Hindlimb muscle (tissue), 1 donor: ENCODE data around the gene STK35. TPM values are rescaled to one million over a fixed set of nuclear protein-coding genes. Genes with fewer than 3 reads are reported as not detected.

Experiments
- DNase-seq: peaks from one replicate; pipeline ENCODE4 v3.0.0-alpha.2; 2013
- polyA plus RNA-seq: library from polyadenylated mRNA; unstranded; fragments of 120-200 nt; gene quantifications from one replicate; pipeline ENCODE4 v1.2.1, GENCODE V29; 2013; ENCODE audit not compliant: insufficient read length

Gene STK35
- polyA plus RNA-seq, 1 donor = 8.4 TPM

DNA sequence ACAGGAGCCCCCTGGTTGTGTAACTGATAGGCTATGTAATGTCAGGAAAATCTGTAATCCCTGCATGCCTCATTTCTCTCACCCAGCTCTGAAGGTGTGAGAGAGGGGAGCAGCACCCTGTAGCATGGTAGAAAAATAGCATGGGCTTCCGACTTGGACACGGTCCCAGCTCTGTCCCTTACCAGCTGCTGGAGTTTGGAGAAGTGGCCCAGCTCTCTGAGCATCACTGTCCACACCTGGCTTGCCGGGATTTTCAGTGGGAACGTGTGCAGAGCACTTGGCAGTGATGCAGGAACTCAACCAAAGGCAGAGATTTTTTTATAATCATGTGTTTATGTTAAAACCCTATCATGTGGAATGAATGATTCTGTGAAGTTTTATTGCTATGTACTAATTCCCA is 34.6 kb downstream of the STK35 start:
- DNase-seq = no peak

- DNase-seq = no peak
Measured at GRCh38 chr20:2137552-2138201, 36.0 kb downstream of the STK35 start.

GRCh38 chr20:2138396-2138795 is 36.8 kb downstream of the STK35 start:
- DNase-seq = no peak

DNA sequence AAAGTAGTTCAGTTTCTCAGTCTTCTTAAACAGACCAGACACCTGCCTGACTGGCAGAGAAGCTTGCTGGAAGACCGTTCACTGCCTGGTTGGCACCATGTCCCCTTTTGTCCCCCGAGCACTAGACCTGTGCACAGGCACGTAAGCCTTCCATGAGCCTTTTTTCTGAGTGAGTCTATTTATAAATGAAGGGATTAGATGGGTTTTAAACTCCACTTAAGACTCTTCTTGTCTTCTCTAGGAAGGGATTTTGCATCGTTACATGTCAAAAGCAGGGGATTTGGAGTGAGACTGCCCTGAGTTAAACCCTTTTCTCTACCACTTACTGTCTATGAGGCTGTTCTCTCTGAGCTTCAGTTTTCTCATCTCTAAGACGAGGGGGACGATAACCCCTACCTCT is 37.6 kb downstream of the STK35 start:
- DNase-seq = no peak

DNA sequence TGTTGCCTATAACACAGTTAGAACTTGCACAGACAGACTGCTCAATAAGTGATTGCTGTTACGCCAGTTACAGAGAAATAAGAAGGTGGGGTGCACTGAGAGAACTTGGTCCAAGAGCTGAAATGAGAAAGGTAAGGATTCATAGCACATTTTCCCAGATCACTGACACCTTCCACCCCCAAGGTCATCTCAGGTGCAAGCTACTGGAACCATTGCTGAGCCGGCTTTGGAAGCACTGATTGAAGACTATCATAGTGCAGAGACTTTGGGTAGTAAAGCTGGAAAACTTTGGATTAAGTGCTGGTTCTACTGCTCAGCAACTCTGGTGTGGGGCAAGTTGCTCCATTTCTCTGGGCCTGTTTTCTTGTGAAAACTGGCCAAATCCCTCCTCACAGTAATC is 38.1 kb downstream of the STK35 start:
- DNase-seq = no peak

DNA sequence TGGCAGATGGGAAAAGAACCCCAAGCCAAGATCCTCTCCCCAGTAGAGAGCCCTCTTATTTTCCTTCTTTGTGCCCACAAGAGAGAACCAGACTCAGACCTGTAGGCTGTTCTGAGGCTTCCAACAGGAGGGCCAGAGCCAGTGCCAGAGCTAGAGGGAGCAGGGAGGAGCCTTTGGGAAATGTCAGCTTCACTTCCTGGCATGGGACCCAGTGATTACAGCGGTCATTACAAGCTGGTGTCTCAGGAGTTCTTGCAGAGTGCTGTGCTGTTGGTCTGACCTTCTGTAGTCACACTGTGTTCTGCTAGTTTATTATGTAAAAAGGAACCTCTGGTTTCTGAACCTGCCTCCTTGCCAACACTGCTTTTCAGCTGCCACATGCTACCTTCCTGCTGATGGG is 38.9 kb downstream of the STK35 start:
- DNase-seq = no peak

DNA sequence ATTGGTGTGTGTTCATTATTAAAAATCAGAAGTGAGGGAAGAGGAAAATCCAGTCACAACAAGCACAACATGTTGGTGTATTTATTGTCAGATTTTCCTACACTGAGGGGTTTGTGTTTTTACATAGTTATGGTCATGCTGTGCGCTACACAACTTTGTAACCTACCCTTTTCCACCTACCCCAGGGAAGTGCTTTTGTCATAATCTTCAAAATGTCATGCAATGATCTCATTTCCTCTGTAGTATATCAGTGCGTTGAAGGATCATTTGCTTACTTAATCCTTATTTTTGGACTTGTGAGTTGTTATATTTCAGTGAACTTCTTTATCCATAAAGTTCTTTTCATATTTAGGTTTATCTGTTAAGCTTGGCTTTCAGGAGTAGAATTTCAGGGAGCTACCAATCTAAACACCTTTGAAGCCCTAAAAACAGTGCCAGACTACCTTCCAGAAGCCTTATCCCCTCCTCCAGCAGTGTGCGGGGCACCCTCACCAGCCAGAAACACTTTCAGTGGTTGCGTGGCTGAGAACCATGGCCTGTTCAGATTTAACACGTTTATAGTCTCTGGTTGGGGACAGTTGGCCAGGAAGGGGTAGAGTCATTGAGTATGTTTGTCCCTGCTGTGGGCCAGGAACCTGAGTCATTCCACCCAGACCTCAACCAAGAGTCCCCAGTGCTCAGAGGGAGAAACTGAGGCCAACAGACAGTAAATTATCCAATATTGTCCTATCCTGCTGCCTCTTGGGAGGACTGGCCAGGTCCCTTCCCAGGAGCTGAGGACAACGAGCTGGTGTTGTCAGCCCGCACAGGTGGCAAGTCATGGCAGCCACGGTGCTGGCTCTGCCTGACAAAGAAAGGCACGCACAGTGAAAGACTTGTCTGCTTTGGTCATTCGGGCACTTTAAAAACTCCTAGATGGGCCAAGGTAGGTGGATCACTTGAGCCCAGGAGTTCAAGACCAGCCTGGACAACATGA is 40.3 kb downstream of the STK35 start:
- no peak for DNase-seq

- DNase-seq = no peak
Measured at GRCh38 chr20:2142649-2143048, 41.0 kb downstream of the STK35 start.

DNA sequence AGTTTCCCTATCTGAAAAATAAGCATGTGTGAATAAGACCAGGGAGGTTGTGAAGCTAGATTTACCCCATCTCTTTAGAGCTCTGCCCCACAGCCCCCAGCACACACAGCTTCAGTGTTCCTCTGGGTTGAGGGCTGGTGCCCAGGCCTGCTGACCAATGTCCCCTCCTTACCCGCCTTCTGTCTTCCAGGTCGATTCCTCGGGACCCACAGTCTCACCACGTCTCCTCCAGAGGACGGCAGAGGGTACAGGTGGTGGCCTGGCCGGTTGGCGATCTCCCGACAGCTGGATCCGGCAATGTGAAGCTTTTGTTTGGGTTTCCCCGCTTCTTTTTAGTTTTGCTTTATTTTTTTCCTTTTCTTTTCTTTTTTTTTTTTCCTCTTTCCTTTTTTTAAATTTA is 42.0 kb downstream of the STK35 start:
- no peak for DNase-seq

DNA sequence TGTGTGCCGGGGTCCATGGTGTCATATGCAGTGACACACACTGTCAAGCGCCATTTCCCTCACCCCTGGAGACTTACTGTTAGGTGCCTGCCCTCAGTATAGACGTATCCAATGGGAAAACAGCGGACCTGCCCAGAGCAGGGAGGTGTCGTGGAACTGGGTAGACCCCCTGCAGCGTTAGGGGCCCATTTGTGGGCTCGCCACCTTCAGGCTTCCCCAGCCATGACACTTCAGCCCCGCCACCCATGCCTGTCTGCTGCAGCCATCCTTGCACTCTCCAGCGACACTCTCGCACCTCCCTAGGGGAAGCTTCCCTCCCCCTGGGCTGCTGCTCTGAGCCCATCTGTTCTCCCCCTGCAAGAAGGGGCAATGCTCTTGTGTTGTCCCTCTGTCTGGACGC is 43.2 kb downstream of the STK35 start:
- DNase-seq = no peak

DNA sequence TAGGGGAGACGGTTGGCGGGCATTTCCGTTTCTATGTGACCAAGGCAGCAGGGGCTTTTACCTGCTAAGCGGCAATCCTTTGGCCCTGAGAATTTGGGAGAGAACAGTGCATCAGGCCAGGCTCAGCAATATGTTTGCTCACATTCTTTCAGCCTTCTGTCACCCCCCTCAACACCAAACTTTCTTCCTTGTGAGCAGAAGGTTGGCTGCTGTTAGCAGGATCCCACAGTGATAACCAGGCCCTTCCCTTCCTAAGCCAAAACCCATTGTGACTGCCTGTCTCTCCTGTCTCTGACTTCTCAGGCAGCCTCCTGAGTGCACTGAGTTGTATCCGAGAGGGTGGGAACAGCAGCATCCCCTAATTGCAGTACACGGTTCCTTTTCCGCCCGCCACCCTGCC is 43.7 kb downstream of the STK35 start:
- no peak for DNase-seq

- no peak for DNase-seq
Measured at GRCh38 chr20:2146080-2146867, 44.6 kb downstream of the STK35 start.

- DNase-seq = no peak
Measured at GRCh38 chr20:2149507-2149906, 47.9 kb downstream of the STK35 start.

DNA sequence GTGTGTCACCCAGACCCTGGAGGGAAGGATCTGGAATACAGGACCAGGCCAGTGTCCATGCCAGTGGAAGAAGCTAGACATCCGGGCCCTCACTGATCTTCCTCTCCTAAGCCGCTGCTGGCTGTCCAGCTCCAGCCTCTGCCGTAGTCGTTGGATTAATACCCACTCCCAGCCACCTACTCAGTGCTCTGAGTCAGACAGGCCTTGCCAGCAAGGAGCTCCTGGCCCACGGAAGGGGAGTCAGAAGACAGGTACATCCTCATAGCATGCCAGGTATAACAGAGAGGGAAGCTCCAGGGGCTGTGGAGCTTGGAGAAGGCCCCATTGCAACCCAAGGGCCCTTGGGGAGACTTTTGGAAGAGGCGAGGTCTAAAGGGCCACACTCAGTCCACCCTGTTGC is 49.0 kb downstream of the STK35 start:
- DNase-seq = no peak

GRCh38 chr20:2151858-2152281 is 50.2 kb downstream of the STK35 start:
- DNase-seq = no peak

DNA sequence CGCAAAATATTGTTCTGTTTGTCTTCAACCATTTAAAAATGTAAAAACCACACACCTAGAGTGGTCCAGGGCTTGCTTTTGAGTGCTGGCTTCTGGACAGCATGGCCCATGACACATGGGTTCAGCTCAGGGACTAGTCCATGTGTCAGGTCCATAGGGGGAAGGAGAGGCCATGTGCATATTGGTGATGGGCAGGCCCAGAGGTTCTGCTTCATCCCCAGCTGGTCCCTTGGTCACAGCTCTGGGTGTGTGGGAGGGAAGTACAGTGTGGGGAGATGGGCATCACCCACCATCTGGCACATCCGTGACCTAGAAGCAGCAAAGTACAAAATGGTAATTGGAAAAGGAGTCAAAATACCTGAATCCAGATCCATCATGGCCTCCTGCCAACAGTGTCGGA is 50.7 kb downstream of the STK35 start:
- DNase-seq = no peak

- no peak for DNase-seq
Measured at GRCh38 chr20:2153326-2153725, 51.7 kb downstream of the STK35 start.

- DNase-seq = no peak
Measured at GRCh38 chr20:2156224-2156623, 54.6 kb downstream of the STK35 start.

DNA sequence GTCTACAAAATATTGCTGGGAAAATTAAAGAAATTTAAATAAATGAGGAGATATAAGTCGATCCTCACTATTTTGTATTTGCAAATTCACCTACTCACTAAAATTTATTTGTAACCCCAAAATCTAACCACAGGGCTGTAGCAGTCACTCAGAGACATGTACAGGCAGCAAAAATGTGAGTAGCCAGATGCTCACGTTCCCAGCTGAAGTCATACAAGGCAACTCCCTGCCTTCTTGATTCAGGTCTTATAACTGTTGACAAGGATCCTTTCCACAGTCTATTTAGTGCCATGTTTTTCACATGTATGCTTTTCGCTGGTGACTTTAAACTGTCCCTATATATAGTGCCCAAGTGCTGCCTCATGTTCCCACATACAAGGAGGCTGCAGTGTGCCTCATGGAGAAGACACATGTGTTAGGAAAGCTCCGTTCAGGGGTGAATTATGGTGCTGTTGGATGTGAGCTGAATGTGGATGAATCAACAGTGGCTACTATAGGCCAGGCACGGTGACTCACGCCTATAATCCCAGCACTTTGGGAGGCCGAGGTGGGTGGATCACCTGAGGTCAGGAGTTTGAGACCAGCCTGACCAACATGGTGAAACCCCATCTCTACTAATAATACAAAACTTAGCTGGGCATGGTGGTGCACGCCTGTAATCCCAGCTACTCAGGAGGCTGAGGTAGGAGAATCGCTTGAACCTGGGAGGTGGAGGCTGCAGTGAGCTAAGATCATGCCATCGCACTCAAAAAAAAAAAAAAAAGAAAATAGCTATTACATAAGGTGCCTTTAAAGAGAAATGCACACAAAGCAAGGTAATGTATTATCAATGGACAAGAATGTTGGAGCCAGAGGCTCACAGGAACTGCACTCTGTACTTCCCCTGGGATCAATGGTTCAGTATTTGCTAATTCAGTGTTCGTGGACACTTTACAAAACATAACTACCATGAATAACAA is 55.3 kb downstream of the STK35 start:
- DNase-seq = no peak

GRCh38 chr20:2162125-2162822 is 60.6 kb downstream of the STK35 start:
- no peak for DNase-seq

DNA sequence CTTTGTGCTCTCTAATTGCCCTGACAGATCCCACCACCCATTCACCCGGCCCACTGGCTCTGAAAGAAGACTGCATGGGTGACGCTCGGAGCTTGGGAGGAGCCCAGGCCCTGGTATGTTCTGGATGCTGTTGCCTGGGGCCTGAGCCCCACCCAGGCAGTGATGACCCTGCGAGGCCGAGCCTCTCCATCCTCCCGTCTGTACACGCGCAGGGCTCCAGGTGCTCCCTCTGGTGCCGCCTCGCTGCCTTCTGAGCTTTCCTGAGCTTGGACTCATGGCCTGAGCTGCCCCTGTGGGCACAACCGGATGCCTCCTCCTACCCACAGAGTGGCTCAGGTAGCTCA is 61.2 kb downstream of the STK35 start:
- DNase-seq = no peak
